ENCODE measurements around the gene FOXP3.

The FOXP3 gene

GRCh38 chrX:49203536-49203935, 61.0 kb downstream of the FOXP3 start:
- Histone ChIP-seq H3K9me3 (replicated peaks in 1 of 11) (no peaks in the 10 kb centered on the region), H3K4me3 (no peak overlapping the region), H3K36me3 (no peaks in the 10 kb centered on the region), H3K9ac (no peak overlapping the region), H4K20me1 (peaks cover 0 to 16% (median 0%) of the 10 kb centered on the region in 11 experiments; a peak in 3 of 22 replicates), H3K27me3 (peaks cover 30 to 74% (median 55%) of the 10 kb centered on the region in 11 experiments), H3K4me1 (peaks cover 0 to 18% (median 6%) of the 10 kb centered on the region in 10 experiments; a peak in 12 of 20 replicates), H3K4me2 (no peak overlapping the region), H3K27ac (no peak overlapping the region)
- TF ChIP-seq Cebpa-rat (IDR thresholded peaks at IDR 0.05) = no peak

- H3K4me2 ChIP-seq = no peak overlapping the region
- peaks cover 0 to 18% (median 6%) of the 10 kb centered on the region in 10 experiments; a peak in 12 of 20 replicates for H3K4me1 ChIP-seq
- H3K9me3 ChIP-seq (replicated peaks in 1 of 11) = no peaks in the 10 kb centered on the region
- no peak overlapping the region for H3K9ac ChIP-seq
- H3K36me3 ChIP-seq = no peaks in the 10 kb centered on the region
- no peak overlapping the region for H3K4me3 ChIP-seq
- no peak overlapping the region for H3K27ac ChIP-seq
- H4K20me1 ChIP-seq = peaks cover 0 to 24% (median 0%) of the 10 kb centered on the region in 11 experiments; a peak in 5 of 22 replicates
- no peak for TF ChIP-seq Cebpa-rat (IDR thresholded peaks at IDR 0.05)
- peaks cover 43 to 86% (median 68%) of the 10 kb centered on the region in 11 experiments for H3K27me3 ChIP-seq
Observed at GRCh38 chrX:49202022-49202421, 62.5 kb downstream of the FOXP3 start.

Data from BLaER1 treated with 17β-estradiol and CSF1 and Interleukin-3, amounts not matched to agents 10 nM and 100 nM (cell line).